ENCODE measurements around the gene TMEM244. TPM values are rescaled to one million over a fixed set of nuclear protein-coding genes. Genes with fewer than 3 reads are reported as not detected.

Gene TMEM244
- total RNA-seq, 1 experiment from 2014 or later = not detected

- no peak overlapping the region for H3K27ac Mint-ChIP-seq
- H3K36me3 Mint-ChIP-seq = no peaks in the 10 kb centered on the region
- CTCF ChIA-PET = interaction anchor here (4.6 kb wide), 1 partner anchor 13 kb away, joined by 27 read pairs; no protein-coding TSS in a partner anchor
These were observed 73.3 kb downstream of the TMEM244 start for GRCh38 chr6:129787816-129788215.

More at GRCh38 chr6:129787816-129788215, 73.3 kb downstream of the TMEM244 start:
- DNase-seq (ENCODE audit: low spot score) (no peak), ATAC-seq (no peak)
- H3K27me3 Mint-ChIP-seq (ENCODE audit: low read depth) = no peaks in the 10 kb centered on the region
- H3K9me3 Mint-ChIP-seq = peaks cover 7% of the 10 kb centered on the region
- H3K4me1 Mint-ChIP-seq = peaks cover 4% of the 10 kb centered on the region; the same call in 1 of the 2 replicates
- H3K4me3 Mint-ChIP-seq = no peak overlapping the region
- TF ChIP-seq ZNF138 (CRISPR knock-in tag; conservative IDR thresholded peaks at IDR 0.05) (no peak), ZNF512 (CRISPR knock-in tag; IDR thresholded peaks at IDR 0.05; ENCODE audit: borderline replicate concordance) (no peak), JUN (CRISPR knock-in tag; IDR thresholded peaks at IDR 0.05) (no peak), GTF2I (CRISPR knock-in tag; conservative IDR thresholded peaks at IDR 0.05) (no peak), ZNF416 (CRISPR knock-in tag; IDR thresholded peaks at IDR 0.05) (no peak), USF2 (CRISPR knock-in tag; IDR thresholded peaks at IDR 0.05) (no peak), TCF7 (CRISPR knock-in tag; IDR thresholded peaks at IDR 0.05; ENCODE audit: low read depth) (no peak), MXD4 (CRISPR knock-in tag; IDR thresholded peaks at IDR 0.05; ENCODE audit: borderline replicate concordance) (no peak), AR (CRISPR knock-in tag; IDR thresholded peaks at IDR 0.05) (no peak), ZNF232 (CRISPR knock-in tag; IDR thresholded peaks at IDR 0.05) (no peak), ARID4B (CRISPR knock-in tag; IDR thresholded peaks at IDR 0.05; ENCODE audit: borderline replicate concordance) (no peak), KAT7 (CRISPR knock-in tag; IDR thresholded peaks at IDR 0.05; ENCODE audit: borderline replicate concordance) (no peak), ZNF423 (CRISPR knock-in tag; IDR thresholded peaks at IDR 0.05) (no peak), ZNF532 (CRISPR knock-in tag; IDR thresholded peaks at IDR 0.05; ENCODE audit: borderline replicate concordance) (no peak), ZSCAN18 (CRISPR knock-in tag; IDR thresholded peaks at IDR 0.05) (no peak), TEAD4 (CRISPR knock-in tag; IDR thresholded peaks at IDR 0.05) (no peak)
- POLR2A ChIA-PET = no interaction called here
